Fibroblast of lung (primary cell): ENCODE data around the gene CNNM3. TPM values are rescaled to one million over a fixed set of nuclear protein-coding genes. Genes with fewer than 3 reads are reported as not detected.

Source experiments
- DNase-seq, 2 donors: peaks; one replicate each; pipeline versions ENCODE4 v3.0.0 to v3.0.0-alpha.2; 2010; ENCODE audit warnings: low read depth in 2 of 2
- H2AFZ ChIP-seq: 2 replicates; pipeline ENCODE4 v1.5.1; 2012; ENCODE audit warnings: low read length, control low read depth, inconsistent platforms
- H3K27ac ChIP-seq: 2 replicates; pipeline ENCODE4 v1.5.1; 2011; ENCODE audit warnings: low read length, control low read depth; ENCODE audit not compliant: insufficient read depth
- H3K27me3 ChIP-seq: 2 replicates; pipeline ENCODE4 v1.5.1; 2011; ENCODE audit warnings: mild to moderate bottlenecking, low read length; ENCODE audit not compliant: control insufficient read depth, insufficient read depth
- H3K36me3 ChIP-seq: 2 replicates; pipeline ENCODE4 v1.5.1; 2011; ENCODE audit warnings: low read length; ENCODE audit not compliant: control insufficient read depth, insufficient read depth
- H3K4me1 ChIP-seq: 2 replicates; pipeline ENCODE4 v1.5.1; 2011; ENCODE audit warnings: low read length; ENCODE audit not compliant: control insufficient read depth, insufficient read depth; ENCODE audit errors: extremely low read depth
- H3K4me2 ChIP-seq: 2 replicates; pipeline ENCODE4 v1.5.1; 2011; ENCODE audit warnings: low read length, control low read depth; ENCODE audit not compliant: insufficient read depth; ENCODE audit errors: extremely low read depth
- H3K4me3 ChIP-seq, 4 experiments: fragments of 200-600 bp in 1 of 4; sonication (generic) in 1 of 4; replicated peaks in 1 of 4; 2 replicates each; pipeline ENCODE4 v1.5.1; 2011 to 2016; ENCODE audit warnings: low read length in 4 of 4, low read depth in 3 of 4, mild to moderate bottlenecking in 3 of 4, control low read depth in 2 of 4, inconsistent platforms in 1 of 4, mixed read lengths in 1 of 4; ENCODE audit not compliant: insufficient read depth in 1 of 4; ENCODE audit errors: control extremely low read depth in 1 of 4
- H3K79me2 ChIP-seq: 2 replicates; pipeline ENCODE4 v1.5.1; 2012; ENCODE audit warnings: mild to moderate bottlenecking, low read length, inconsistent platforms; ENCODE audit not compliant: control insufficient read depth, insufficient read depth
- H3K9ac ChIP-seq: 2 replicates; pipeline ENCODE4 v1.5.1; 2011; ENCODE audit warnings: mild to moderate bottlenecking, low read length, control low read depth; ENCODE audit not compliant: insufficient read depth
- H3K9me3 ChIP-seq: 2 replicates; pipeline ENCODE4 v1.5.1; 2012; ENCODE audit warnings: low read depth, low read length; ENCODE audit not compliant: control insufficient read depth, insufficient read depth
- H4K20me1 ChIP-seq: 2 replicates; pipeline ENCODE4 v1.5.1; 2011; ENCODE audit warnings: low read length; ENCODE audit not compliant: control insufficient read depth, insufficient read depth; ENCODE audit errors: extremely low read depth
- CTCF ChIP-seq, 2 donors: IDR thresholded peaks in 1 of 2; conservative IDR thresholded peaks in 1 of 2; 1 replicate in 1 of 2; 2 replicates in 1 of 2; pipeline ENCODE4 v1.5.1; 2011 to 2012; ENCODE audit warnings: low read length in 2 of 2, control low read depth in 1 of 2, inconsistent platforms in 1 of 2, low read depth in 1 of 2, mild to moderate bottlenecking in 1 of 2
- EZH2 ChIP-seq: IDR thresholded peaks from 2 replicates; pipeline ENCODE4 v1.5.1; 2012; ENCODE audit warnings: low read length, control low read depth, mild to moderate bottlenecking; ENCODE audit errors: missing control alignments
- polyA plus RNA-seq, 2 donors: library from polyadenylated mRNA; depleted of rRNA in 1 of 2; stranded (reverse) in 1 of 2; unstranded in 1 of 2; fragments of >200 nt; gene quantifications; 2 replicates each; pipeline ENCODE4 v1.2.1, GENCODE V29; 2011 to 2012; ENCODE audit warnings: missing spikeins in 1 of 2
- total RNA-seq: library from RNA; depleted of rRNA; stranded (reverse); fragments of >200 nt; gene quantifications from 2 replicates; pipeline ENCODE4 v1.2.1, GENCODE V29; 2014

Gene CNNM3
- total and polyA plus RNA-seq, 2 donors (not counting 1 experiment from before 2014, with no cell fraction given), result 4.3 to 9.9 TPM

- Histone ChIP-seq H3K79me2 (peaks cover 31% of the 10 kb centered on the region), H2AFZ (no peak overlapping the region), H3K4me2 (no peak overlapping the region), H3K4me3 (no peak overlapping the region), H4K20me1 (no peaks in the 10 kb centered on the region), H3K36me3 (peaks cover 48% of the 10 kb centered on the region), H3K27me3 (no peaks in the 10 kb centered on the region), H3K4me1 (peaks cover 17% of the 10 kb centered on the region), H3K9ac (no peak overlapping the region), H3K27ac (no peak overlapping the region), H3K9me3 (no peaks in the 10 kb centered on the region)
- TF ChIP-seq CTCF (conservative IDR thresholded peaks at IDR 0.05 in 1 of 2, IDR thresholded peaks at IDR 0.05 in 1 of 2; ENCODE audit: low read depth in 1 of 2, low read length in 2 of 2) (no peak), EZH2 (no peak)
- no peak for DNase-seq
Measured at GRCh38 chr2:96863575-96864342, 47.7 kb downstream of the CNNM3 start.

- Histone ChIP-seq H3K9me3 (no peaks in the 10 kb centered on the region), H2AFZ (no peak overlapping the region), H3K36me3 (peaks cover 48% of the 10 kb centered on the region), H3K4me3 (no peak overlapping the region), H3K27me3 (no peaks in the 10 kb centered on the region), H4K20me1 (no peaks in the 10 kb centered on the region), H3K9ac (no peak overlapping the region), H3K27ac (no peak overlapping the region), H3K79me2 (peaks cover 31% of the 10 kb centered on the region), H3K4me2 (no peak overlapping the region), H3K4me1 (peaks cover 13% of the 10 kb centered on the region)
- no peak for DNase-seq
- no peak for TF ChIP-seq EZH2
- no peak for TF ChIP-seq CTCF (conservative IDR thresholded peaks at IDR 0.05 in 1 of 2, IDR thresholded peaks at IDR 0.05 in 1 of 2; ENCODE audit: low read depth in 1 of 2, low read length in 2 of 2)
Measured at GRCh38 chr2:96864343-96865091, 48.4 kb downstream of the CNNM3 start.

- H3K9me3 ChIP-seq, result no peaks in the 10 kb centered on the region
- no peak for DNase-seq
- H3K4me3 ChIP-seq, result no peak overlapping the region
- peaks cover 41% of the 10 kb centered on the region for H3K36me3 ChIP-seq
- H3K4me2 ChIP-seq, result no peak overlapping the region
- TF ChIP-seq CTCF (conservative IDR thresholded peaks at IDR 0.05 in 1 of 2, IDR thresholded peaks at IDR 0.05 in 1 of 2; ENCODE audit: low read depth in 1 of 2, low read length in 2 of 2) (no peak), EZH2 (no peak)
- peaks cover 13% of the 10 kb centered on the region for H3K4me1 ChIP-seq
- no peak overlapping the region for H3K9ac ChIP-seq
- H4K20me1 ChIP-seq, result no peaks in the 10 kb centered on the region
- no peak overlapping the region for H3K27ac ChIP-seq
- H3K27me3 ChIP-seq, result peaks cover 1% of the 10 kb centered on the region
- H2AFZ ChIP-seq, result no peak overlapping the region
- peaks cover 31% of the 10 kb centered on the region for H3K79me2 ChIP-seq
Measured at GRCh38 chr2:96865654-96866053, 49.6 kb downstream of the CNNM3 start.
